ENCODE measurements around the gene TMED9. TPM values are rescaled to one million over a fixed set of nuclear protein-coding genes. Genes with fewer than 3 reads are reported as not detected.

Gene TMED9
- total RNA-seq (100 to 1,000 TPM; 119 to 137 TPM), polyA plus RNA-seq (100 to 1,000 TPM; 110 to 124 TPM)
- long read RNA-seq, donor 1, transcript TMED9-201 (5 exons, 1,473 nt): major isoform, 49 of 55 reads
- long read RNA-seq, donor 1, partial matches to known transcripts: 0 of 55 reads
- long read RNA-seq, donor 1, other reads (novel, unspliced or antisense): 6 of 55 reads
- long read RNA-seq, donor 2, transcript TMED9-201 (5 exons, 1,473 nt): major isoform, 66 of 80 reads
- long read RNA-seq, donor 2, partial matches to known transcripts: 1 of 80 reads
- long read RNA-seq, donor 2, other reads (novel, unspliced or antisense): 9 of 80 reads

DNA sequence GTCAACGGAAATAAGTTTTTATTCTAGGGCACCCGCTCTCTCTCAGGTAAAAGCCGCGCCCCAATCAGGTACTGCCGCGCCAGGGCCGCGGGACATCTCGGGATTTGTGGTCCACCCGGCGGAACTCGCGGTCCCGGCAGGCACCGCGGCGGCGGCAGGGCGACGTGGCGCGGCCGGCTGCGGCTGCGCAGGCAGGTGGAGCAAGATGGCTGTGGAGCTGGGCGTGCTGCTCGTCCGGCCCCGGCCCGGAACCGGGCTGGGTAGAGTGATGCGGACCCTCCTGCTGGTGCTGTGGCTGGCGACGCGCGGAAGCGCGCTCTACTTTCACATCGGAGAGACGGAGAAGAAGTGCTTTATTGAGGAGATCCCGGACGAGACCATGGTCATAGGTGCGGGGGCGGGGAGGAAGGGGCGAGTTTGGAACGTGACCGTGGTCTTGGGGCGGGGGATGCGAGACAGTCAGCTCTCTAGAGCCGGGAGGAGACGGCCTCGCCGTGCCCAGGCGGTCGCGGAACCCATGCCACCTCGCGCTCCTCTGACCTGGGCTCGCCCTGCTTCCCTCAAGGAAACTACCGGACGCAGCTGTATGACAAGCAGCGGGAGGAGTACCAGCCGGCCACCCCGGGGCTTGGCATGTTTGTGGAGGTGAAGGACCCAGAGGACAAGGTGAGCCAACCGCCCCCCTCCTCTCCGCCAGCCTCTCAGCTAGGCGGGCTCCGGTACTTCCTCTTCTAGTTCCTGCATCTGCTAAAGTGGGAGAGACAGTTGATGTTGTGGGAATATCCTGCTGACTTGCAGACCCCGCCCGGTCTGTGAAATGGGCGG lies at the start of gene TMED9:
Gene TMED9 (plus strand): TSS at position 194 of the 825 bp plus-strand sequence. CDS start 12 bp downstream, at position 206.
- DNase-seq (peak; percentile 90 to 95), ATAC-seq (ENCODE audit: low FRiP score) (peak; percentile 94)
- Histone ChIP-seq H3K27me3 (ENCODE audit: control insufficient read depth in 1 of 2, insufficient read depth in 2 of 2, low read length in 1 of 2) (no peaks in the 10 kb centered on the region), H3K9me3 (ENCODE audit: control insufficient read depth, low read length) (no peaks in the 10 kb centered on the region), H3K27ac (ENCODE audit: low read depth in 1 of 2, low read length in 2 of 2) (no peak within 1 kb of the TSS), H3K4me3 (ENCODE audit: low read length in 2 of 2) (peak within 1 kb of the TSS; percentile 46 to 88), H3K4me1 (ENCODE audit: control insufficient read depth in 1 of 2, insufficient read depth in 2 of 2, low read length in 2 of 2) (no peaks in the 10 kb centered on the region), H3K36me3 (ENCODE audit: control insufficient read depth in 1 of 2, insufficient read depth in 2 of 2, low read length in 1 of 2) (peaks cover 0 to 4% of the 10 kb centered on the region in 2 donors)
- WGBS, 2 donors: 0% methylated on average over 62 to 71 of the region's 71 CpGs
- intact Hi-C loops (cut with DNase I): loop anchor here in 1 of 2 donors (5.0 kb wide), 1 partner anchor 40 kb away; the partner anchor contains the start of gene FAM193B

GRCh38 chr5:177542816-177543465 lies 49.1 kb upstream of the TMED9 start:
- H3K27ac ChIP-seq (ENCODE audit: low read depth in 1 of 2, low read length in 2 of 2): peak overlapping the region in 1 of 2 donors; percentile 40

DNA sequence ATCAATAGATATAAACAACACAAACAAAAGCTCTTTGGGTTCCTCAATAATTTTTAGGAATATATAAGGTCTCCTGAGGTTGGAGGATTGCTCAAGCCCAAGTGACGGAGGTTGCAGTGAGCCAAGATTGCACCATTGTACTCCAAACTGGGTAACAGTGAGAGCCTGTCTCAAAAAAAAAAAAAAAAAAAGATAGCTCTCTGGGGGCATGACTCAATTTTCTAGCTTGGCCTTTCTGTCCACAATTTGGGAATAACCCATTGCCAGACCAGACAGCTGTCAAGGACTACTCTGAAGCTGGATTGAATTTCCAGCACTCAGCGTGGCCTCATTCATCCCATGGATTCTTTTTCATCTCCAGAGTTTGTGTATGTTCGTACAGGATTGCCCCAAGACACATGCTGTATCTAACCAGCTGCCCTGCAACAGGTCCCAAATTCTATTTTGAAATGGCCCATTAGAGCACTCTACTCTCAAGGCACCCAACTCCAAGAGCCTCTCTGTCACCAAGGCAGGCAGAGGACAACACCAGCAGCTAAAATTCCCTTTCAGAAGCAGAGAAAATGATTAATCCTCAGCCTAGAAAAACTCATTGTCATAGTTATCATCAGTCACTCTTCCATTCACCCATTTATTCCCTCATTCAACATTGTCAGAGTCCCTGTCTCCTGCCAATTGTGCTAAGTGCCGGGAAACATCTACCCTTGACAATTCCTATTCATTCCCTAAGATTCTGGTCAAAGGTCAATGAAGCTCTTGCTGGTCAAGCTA lies 46.3 kb upstream of the TMED9 start:
- peaks cover 0 to 3% of the 10 kb centered on the region in 2 donors for H3K36me3 ChIP-seq (ENCODE audit: control insufficient read depth in 1 of 2, insufficient read depth in 2 of 2, low read length in 1 of 2)
- intact Hi-C loops (cut with DNase I): no loop called here
- peak overlapping the region; percentile 93 to 96 for H3K27ac ChIP-seq (ENCODE audit: low read depth in 1 of 2, low read length in 2 of 2)
- H3K4me1 ChIP-seq (ENCODE audit: control insufficient read depth in 1 of 2, insufficient read depth in 2 of 2, low read length in 2 of 2): peaks cover 8 to 11% of the 10 kb centered on the region in 2 donors
- no peaks in the 10 kb centered on the region for H3K27me3 ChIP-seq (ENCODE audit: control insufficient read depth in 1 of 2, insufficient read depth in 2 of 2, low read length in 1 of 2)
- peak in 1 of 2 donors; percentile 73 for DNase-seq
- no peak overlapping the region for H3K4me3 ChIP-seq (ENCODE audit: low read length in 2 of 2)
- no peaks in the 10 kb centered on the region for H3K9me3 ChIP-seq (ENCODE audit: control insufficient read depth, low read length)
- ATAC-seq (ENCODE audit: low FRiP score): peak; percentile 94
- 27 to 34% methylated on average over 4 of the region's 4 CpGs for WGBS, 2 donors

More at GRCh38 chr5:177542816-177543465, 49.1 kb upstream of the TMED9 start:
- intact Hi-C loops (cut with DNase I): no loop called here
- ATAC-seq (ENCODE audit: low FRiP score): no peak
- H3K9me3 ChIP-seq (ENCODE audit: control insufficient read depth, low read length): no peaks in the 10 kb centered on the region
- DNase-seq: no peak
- no peaks in the 10 kb centered on the region for H3K27me3 ChIP-seq (ENCODE audit: control insufficient read depth in 1 of 2, insufficient read depth in 2 of 2, low read length in 1 of 2)
- peaks cover 11% of the 10 kb centered on the region in 2 donors for H3K4me1 ChIP-seq (ENCODE audit: control insufficient read depth in 1 of 2, insufficient read depth in 2 of 2, low read length in 2 of 2)
- 94% methylated on average over 4 of the region's 4 CpGs for WGBS, 2 donors
- H3K4me3 ChIP-seq (ENCODE audit: low read length in 2 of 2): no peak overlapping the region
- peaks cover 0 to 3% of the 10 kb centered on the region in 2 donors for H3K36me3 ChIP-seq (ENCODE audit: control insufficient read depth in 1 of 2, insufficient read depth in 2 of 2, low read length in 1 of 2)

DNA sequence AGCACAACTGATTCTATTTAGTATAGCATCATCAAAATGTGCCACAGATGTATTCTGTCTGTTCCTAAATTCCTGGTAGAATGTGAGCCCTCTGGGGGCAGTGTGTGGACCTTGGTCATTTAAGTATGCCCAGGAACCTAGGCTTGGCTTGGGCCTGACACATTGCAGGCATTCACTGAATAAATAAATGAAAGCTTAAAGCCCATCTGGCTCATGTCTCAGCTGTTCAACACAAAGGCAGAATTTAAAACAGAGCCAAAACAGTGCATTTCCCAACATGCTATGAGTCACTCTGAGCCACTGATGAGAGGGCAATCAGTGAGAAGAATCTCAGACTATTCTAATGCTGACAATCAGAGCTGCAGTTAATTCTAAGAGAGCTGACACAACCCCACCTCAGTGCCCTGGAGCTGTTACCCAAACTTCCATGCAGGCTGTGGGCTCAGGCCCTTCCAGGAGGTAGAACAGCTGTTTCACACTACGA lies 45.7 kb upstream of the TMED9 start:
- DNase-seq (peak; percentile 69 to 79), ATAC-seq (ENCODE audit: low FRiP score) (peak; percentile 87)
- H3K9me3 ChIP-seq (ENCODE audit: control insufficient read depth, low read length): no peaks in the 10 kb centered on the region
- 77% methylated on average over 1 of the region's 1 CpG for WGBS, 2 donors
- no peaks in the 10 kb centered on the region for H3K27me3 ChIP-seq (ENCODE audit: control insufficient read depth in 1 of 2, insufficient read depth in 2 of 2, low read length in 1 of 2)
- peaks cover 0 to 3% of the 10 kb centered on the region in 2 donors for H3K36me3 ChIP-seq (ENCODE audit: control insufficient read depth in 1 of 2, insufficient read depth in 2 of 2, low read length in 1 of 2)
- intact Hi-C loops (cut with DNase I): no loop called here
- peaks cover 8 to 11% of the 10 kb centered on the region in 2 donors for H3K4me1 ChIP-seq (ENCODE audit: control insufficient read depth in 1 of 2, insufficient read depth in 2 of 2, low read length in 2 of 2)
- peak overlapping the region; percentile 93 to 96 for H3K27ac ChIP-seq (ENCODE audit: low read depth in 1 of 2, low read length in 2 of 2)
- no peak overlapping the region for H3K4me3 ChIP-seq (ENCODE audit: low read length in 2 of 2)

GRCh38 chr5:177547736-177548135 lies 44.3 kb upstream of the TMED9 start:
- intact Hi-C loops (cut with DNase I): no loop called here
- Histone ChIP-seq H3K27me3 (ENCODE audit: control insufficient read depth in 1 of 2, insufficient read depth in 2 of 2, low read length in 1 of 2) (no peaks in the 10 kb centered on the region), H3K4me1 (ENCODE audit: control insufficient read depth in 1 of 2, insufficient read depth in 2 of 2, low read length in 2 of 2) (peaks cover 6 to 11% of the 10 kb centered on the region in 2 donors), H3K36me3 (ENCODE audit: control insufficient read depth in 1 of 2, insufficient read depth in 2 of 2, low read length in 1 of 2) (peaks cover 0 to 3% of the 10 kb centered on the region in 2 donors), H3K9me3 (ENCODE audit: control insufficient read depth, low read length) (no peaks in the 10 kb centered on the region), H3K4me3 (ENCODE audit: low read length in 2 of 2) (no peak overlapping the region), H3K27ac (ENCODE audit: low read depth in 1 of 2, low read length in 2 of 2) (peak overlapping the region in 1 of 2 donors; percentile 31)
- WGBS, 2 donors: 68 to 74% methylated on average over 3 of the region's 3 CpGs
- ATAC-seq (ENCODE audit: low FRiP score): no peak
- no peak for DNase-seq

DNA sequence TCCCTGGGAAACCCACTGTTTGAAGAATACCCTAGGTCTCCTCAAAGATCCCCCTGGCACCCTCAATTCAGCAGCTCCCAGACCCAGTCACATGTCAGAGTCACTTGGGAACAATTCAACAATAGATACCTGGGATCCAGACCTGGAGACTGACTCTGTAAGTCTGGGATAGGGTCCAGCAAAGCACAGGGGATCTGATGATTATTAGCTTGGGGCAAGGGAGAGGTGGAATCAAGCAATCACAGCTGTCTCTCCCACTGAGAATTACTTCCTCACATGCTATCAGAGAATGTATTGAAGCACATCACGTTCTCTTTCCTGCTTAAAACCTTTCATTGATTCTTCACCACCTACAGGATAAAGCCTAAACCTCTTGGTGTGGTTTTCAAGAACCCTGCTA lies 43.5 kb upstream of the TMED9 start:
- ATAC-seq (ENCODE audit: low FRiP score): no peak
- H3K36me3 ChIP-seq (ENCODE audit: control insufficient read depth in 1 of 2, insufficient read depth in 2 of 2, low read length in 1 of 2): peaks cover 0 to under 1% of the 10 kb centered on the region in 2 donors
- intact Hi-C loops (cut with DNase I): no loop called here
- no peak overlapping the region for H3K4me3 ChIP-seq (ENCODE audit: low read length in 2 of 2)
- H3K27ac ChIP-seq (ENCODE audit: low read depth in 1 of 2, low read length in 2 of 2): peak overlapping the region in 1 of 2 donors; percentile 45
- 71 to 83% methylated on average over 1 of the region's 1 CpG for WGBS, 2 donors
- H3K9me3 ChIP-seq (ENCODE audit: control insufficient read depth, low read length): no peaks in the 10 kb centered on the region
- H3K4me1 ChIP-seq (ENCODE audit: control insufficient read depth in 1 of 2, insufficient read depth in 2 of 2, low read length in 2 of 2): peaks cover 6 to 7% of the 10 kb centered on the region in 2 donors
- DNase-seq: no peak
- H3K27me3 ChIP-seq (ENCODE audit: control insufficient read depth in 1 of 2, insufficient read depth in 2 of 2, low read length in 1 of 2): no peaks in the 10 kb centered on the region

GRCh38 chr5:177550122-177550521 lies 41.9 kb upstream of the TMED9 start:
- DNase-seq (no peak), ATAC-seq (ENCODE audit: low FRiP score) (no peak)
- intact Hi-C loops (cut with DNase I): loop anchor here in 1 of 2 donors (5.0 kb wide), 1 partner anchor 42 kb away; the partner anchor contains the start of gene TMED9
- no peaks in the 10 kb centered on the region for H3K9me3 ChIP-seq (ENCODE audit: control insufficient read depth, low read length)
- H3K27ac ChIP-seq (ENCODE audit: low read depth in 1 of 2, low read length in 2 of 2): no peak overlapping the region
- no peaks in the 10 kb centered on the region for H3K36me3 ChIP-seq (ENCODE audit: control insufficient read depth in 1 of 2, insufficient read depth in 2 of 2, low read length in 1 of 2)
- H3K27me3 ChIP-seq (ENCODE audit: control insufficient read depth in 1 of 2, insufficient read depth in 2 of 2, low read length in 1 of 2): no peaks in the 10 kb centered on the region
- peaks cover 0 to 4% of the 10 kb centered on the region in 2 donors for H3K4me1 ChIP-seq (ENCODE audit: control insufficient read depth in 1 of 2, insufficient read depth in 2 of 2, low read length in 2 of 2)
- H3K4me3 ChIP-seq (ENCODE audit: low read length in 2 of 2): no peak overlapping the region
- WGBS, 2 donors: 84 to 90% methylated on average over 1 of the region's 1 CpG

Measured in aorta (tissue), 5 donors.